ENCODE data around the gene DBT. TPM values are rescaled to one million over a fixed set of nuclear protein-coding genes. Genes with fewer than 3 reads are reported as not detected.
"Not testable (repeated sequence)": the region's sequence is repeated elsewhere in the genome, so short reads cannot be mapped to it uniquely, and the experiment has no call there.

Gene DBT
- polyA plus RNA-seq, 1 of the 3 experiments (the other 2 are of a cell fraction), result 2.0 TPM

DNA sequence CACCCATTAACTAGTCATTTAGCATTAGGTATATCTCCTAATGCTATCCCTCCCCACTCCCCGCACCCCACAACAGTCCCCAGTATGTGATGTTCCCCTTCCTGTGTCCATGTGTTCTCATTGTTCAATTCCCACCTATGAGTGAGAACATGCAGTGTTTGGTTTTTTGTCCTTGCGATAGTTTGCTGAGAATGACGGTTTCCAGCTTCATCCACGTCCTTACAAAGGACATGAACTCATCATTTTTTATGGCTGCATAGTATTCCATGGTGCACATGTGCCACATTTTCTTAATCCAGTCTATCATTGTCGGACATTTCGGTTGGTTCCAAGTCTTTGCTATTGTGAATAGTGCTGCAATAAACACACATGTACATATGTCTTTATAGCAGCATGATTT lies 8.8 kb upstream of the DBT start:
- H3K9ac ChIP-seq; H3K27me3 ChIP-seq (ENCODE audit: insufficient read depth); H2AFZ ChIP-seq (ENCODE audit: low read depth); H4K20me1 ChIP-seq (ENCODE audit: insufficient read depth); CTCF ChIA-PET; H3K4me2 ChIP-seq; H3K4me1 ChIP-seq (ENCODE audit: control insufficient read depth in 1 of 2, insufficient read depth in 2 of 2, low read depth in 1 of 2, low read length in 1 of 2); H3K79me2 ChIP-seq (ENCODE audit: insufficient read depth); H3F3A ChIP-seq (replicated peaks; ENCODE audit: insufficient read depth); H3K9me3 ChIP-seq; H3K4me3 ChIP-seq (ENCODE audit: low read depth in 2 of 2, low read length in 1 of 2); DNase-seq; H3K27ac ChIP-seq (ENCODE audit: low read depth in 2 of 2, low read length in 1 of 2); POLR2A ChIA-PET; H3K9me2 ChIP-seq: not testable (repeated sequence)
- H3K36me3 ChIP-seq (replicated peaks in 1 of 2; ENCODE audit: control insufficient read depth in 1 of 2, insufficient read depth in 2 of 2, low read length in 1 of 2), result peaks cover 0 to 11% of the 10 kb centered on the region in 2 experiments
- WGBS (ENCODE audit: low lambda C conversion rate), result 57% methylated on average over 6 of the region's 6 CpGs

DNA sequence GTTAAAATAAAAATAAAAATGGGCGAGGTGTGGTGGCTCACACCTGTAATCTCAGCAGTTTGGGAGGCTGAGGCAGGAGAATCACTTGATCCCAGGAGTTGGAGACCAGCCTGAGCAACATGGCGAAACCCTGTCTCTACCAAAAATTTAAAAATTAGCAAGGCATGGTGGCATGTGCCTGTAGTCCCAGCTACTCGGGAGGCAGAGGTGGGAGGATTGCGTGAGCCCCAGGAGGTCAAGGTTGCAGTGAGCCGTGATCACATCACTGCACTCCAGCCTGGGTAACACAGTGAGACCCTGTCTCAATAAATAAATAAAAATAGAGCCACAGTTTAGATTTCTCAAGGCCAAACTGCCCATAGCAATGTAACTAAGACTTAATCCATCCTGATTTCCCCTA lies 6.6 kb upstream of the DBT start:
- CTCF ChIA-PET, result interaction anchor here (1.4 kb wide), 1 partner anchor 9 kb away, joined by 4 read pairs; the partner anchor contains the start of gene RTCA

GRCh38 chr1:100253552-100253951 lies 3.9 kb upstream of the DBT start:
- Histone ChIP-seq H2AFZ (ENCODE audit: low read depth) (no peak overlapping the region), H3K27me3 (ENCODE audit: insufficient read depth) (no peaks in the 10 kb centered on the region), H3K27ac (ENCODE audit: low read depth in 2 of 2, low read length in 1 of 2) (no peak overlapping the region), H4K20me1 (ENCODE audit: insufficient read depth) (no peaks in the 10 kb centered on the region), H3K79me2 (ENCODE audit: insufficient read depth) (peaks cover 10% of the 10 kb centered on the region; the same call in 1 of the 2 replicates), H3F3A (replicated peaks; ENCODE audit: insufficient read depth) (no peaks in the 10 kb centered on the region), H3K9me3 (no peaks in the 10 kb centered on the region), H3K4me2 (no peak overlapping the region), H3K4me1 (ENCODE audit: control insufficient read depth in 1 of 2, insufficient read depth in 2 of 2, low read depth in 1 of 2, low read length in 1 of 2) (peaks cover 6 to 7% of the 10 kb centered on the region in 2 experiments; a peak in 3 of 4 replicates), H3K4me3 (ENCODE audit: low read depth in 2 of 2, low read length in 1 of 2) (no peak overlapping the region), H3K9ac (no peak overlapping the region), H3K9me2 (no peaks in the 10 kb centered on the region), H3K36me3 (replicated peaks in 1 of 2; ENCODE audit: control insufficient read depth in 1 of 2, insufficient read depth in 2 of 2, low read length in 1 of 2) (no peaks in the 10 kb centered on the region)
- WGBS (ENCODE audit: low lambda C conversion rate), result 69% methylated on average over 10 of the region's 10 CpGs
- TF ChIP-seq SMC3 (IDR thresholded peaks at IDR 0.05; ENCODE audit: low read depth, low read length), result no peak
- no peak for TF ChIP-seq EZH2phosphoT487 (IDR thresholded peaks at IDR 0.05; ENCODE audit: borderline replicate concordance, low read depth)
- TF ChIP-seq USF2 (IDR thresholded peaks at IDR 0.05; ENCODE audit: borderline replicate concordance, low read depth, low read length), result no peak
- TF ChIP-seq, protein P1, sequence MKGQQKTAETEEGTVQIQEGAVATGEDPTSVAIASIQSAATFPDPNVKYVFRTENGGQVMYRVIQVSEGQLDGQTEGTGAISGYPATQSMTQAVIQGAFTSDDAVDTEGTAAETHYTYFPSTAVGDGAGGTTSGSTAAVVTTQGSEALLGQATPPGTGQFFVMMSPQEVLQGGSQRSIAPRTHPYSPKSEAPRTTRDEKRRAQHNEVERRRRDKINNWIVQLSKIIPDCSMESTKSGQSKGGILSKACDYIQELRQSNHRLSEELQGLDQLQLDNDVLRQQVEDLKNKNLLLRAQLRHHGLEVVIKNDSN (IDR thresholded peaks at IDR 0.05; ENCODE audit: borderline replicate concordance, low read depth), result no peak
- TF ChIP-seq JUND (IDR thresholded peaks at IDR 0.05), result no peak
- TF ChIP-seq FOXJ3 (CRISPR knock-in tag; IDR thresholded peaks at IDR 0.05), result no peak
- TF ChIP-seq, protein P2, sequence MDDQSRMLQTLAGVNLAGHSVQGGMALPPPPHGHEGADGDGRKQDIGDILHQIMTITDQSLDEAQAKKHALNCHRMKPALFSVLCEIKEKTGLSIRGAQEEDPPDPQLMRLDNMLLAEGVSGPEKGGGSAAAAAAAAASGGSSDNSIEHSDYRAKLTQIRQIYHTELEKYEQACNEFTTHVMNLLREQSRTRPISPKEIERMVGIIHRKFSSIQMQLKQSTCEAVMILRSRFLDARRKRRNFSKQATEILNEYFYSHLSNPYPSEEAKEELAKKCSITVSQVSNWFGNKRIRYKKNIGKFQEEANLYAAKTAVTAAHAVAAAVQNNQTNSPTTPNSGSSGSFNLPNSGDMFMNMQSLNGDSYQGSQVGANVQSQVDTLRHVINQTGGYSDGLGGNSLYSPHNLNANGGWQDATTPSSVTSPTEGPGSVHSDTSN (IDR thresholded peaks at IDR 0.05), result no peak
- TF ChIP-seq NRF1 (IDR thresholded peaks at IDR 0.05; ENCODE audit: low read depth, low read length), result no peak
- no peak for TF ChIP-seq RXRA (IDR thresholded peaks at IDR 0.05; ENCODE audit: borderline replicate concordance, low read depth)
- TF ChIP-seq YY1 (IDR thresholded peaks at IDR 0.05; ENCODE audit: low read depth), result no peak
- DNase-seq, result no peak
- CTCF ChIA-PET, result interaction anchor here (1.0 to 1.3 kb wide), 2 partner anchors 13 to 31 kb away, joined by 3 read pairs; partner anchors contain the start of gene RTCA
- POLR2A ChIA-PET, result no interaction called here

More for the DNA sequence above, 6.6 kb upstream of the DBT start:
- H3K27me3 ChIP-seq (ENCODE audit: insufficient read depth); H3K4me3 ChIP-seq (ENCODE audit: low read depth in 2 of 2, low read length in 1 of 2); H2AFZ ChIP-seq (ENCODE audit: low read depth); H3F3A ChIP-seq (replicated peaks; ENCODE audit: insufficient read depth); H3K9me3 ChIP-seq; DNase-seq; H3K27ac ChIP-seq (ENCODE audit: low read depth in 2 of 2, low read length in 1 of 2); H3K4me1 ChIP-seq (ENCODE audit: control insufficient read depth in 1 of 2, insufficient read depth in 2 of 2, low read depth in 1 of 2, low read length in 1 of 2); H4K20me1 ChIP-seq (ENCODE audit: insufficient read depth); H3K4me2 ChIP-seq; H3K9me2 ChIP-seq; H3K79me2 ChIP-seq (ENCODE audit: insufficient read depth); H3K36me3 ChIP-seq (replicated peaks in 1 of 2; ENCODE audit: control insufficient read depth in 1 of 2, insufficient read depth in 2 of 2, low read length in 1 of 2); H3K9ac ChIP-seq: not testable (repeated sequence)
- 86% methylated on average over 5 of the region's 5 CpGs for WGBS (ENCODE audit: low lambda C conversion rate)
- POLR2A ChIA-PET, result interaction anchor here (0.9 kb wide), 1 partner anchor 10 kb away, joined by 3 read pairs; the partner anchor contains the start of gene RTCA

Data from SK-N-SH (cell line).